GM20431 (cell line): ENCODE data around the gene STAT3.
"Not testable (repeated sequence)": the region's sequence is repeated elsewhere in the genome, so short reads cannot be mapped to it uniquely, and the experiment has no call there.

ENCODE experiments used
- in situ Hi-C: fragments of 300-500 bp; cut with MseI, MboI; formaldehyde crosslinking; loops from one replicate; pipeline ENCODE4 v1.15.0; 2020; ENCODE audit warnings: low sequenced_read_pairs; ENCODE audit not compliant: unreplicated experiment

The STAT3 gene

GRCh38 chr17:42270596-42270995, 117.6 kb downstream of the STAT3 start:
- in situ Hi-C loops = no loop called here

DNA sequence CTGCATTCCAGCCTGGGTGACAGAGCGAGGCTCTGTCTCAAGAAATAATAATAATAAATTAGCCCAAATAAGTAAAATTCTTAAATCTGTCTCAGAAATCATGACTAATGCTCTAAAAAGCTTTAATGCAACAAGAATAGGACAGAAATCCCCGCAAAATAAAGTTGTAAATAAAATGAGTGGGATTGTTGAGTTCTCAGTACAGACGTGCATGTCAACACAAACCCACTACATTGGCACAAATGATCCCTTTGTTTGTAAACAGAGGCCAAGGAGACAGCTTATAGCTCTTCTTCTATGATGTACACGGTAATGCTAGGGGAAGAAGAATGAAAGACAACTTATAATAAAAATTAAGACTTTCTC, 118.1 kb downstream of the STAT3 start:
- in situ Hi-C loops = no loop called here

GRCh38 chr17:42268236-42268635, 120.0 kb downstream of the STAT3 start:
- in situ Hi-C loops = no loop called here

DNA sequence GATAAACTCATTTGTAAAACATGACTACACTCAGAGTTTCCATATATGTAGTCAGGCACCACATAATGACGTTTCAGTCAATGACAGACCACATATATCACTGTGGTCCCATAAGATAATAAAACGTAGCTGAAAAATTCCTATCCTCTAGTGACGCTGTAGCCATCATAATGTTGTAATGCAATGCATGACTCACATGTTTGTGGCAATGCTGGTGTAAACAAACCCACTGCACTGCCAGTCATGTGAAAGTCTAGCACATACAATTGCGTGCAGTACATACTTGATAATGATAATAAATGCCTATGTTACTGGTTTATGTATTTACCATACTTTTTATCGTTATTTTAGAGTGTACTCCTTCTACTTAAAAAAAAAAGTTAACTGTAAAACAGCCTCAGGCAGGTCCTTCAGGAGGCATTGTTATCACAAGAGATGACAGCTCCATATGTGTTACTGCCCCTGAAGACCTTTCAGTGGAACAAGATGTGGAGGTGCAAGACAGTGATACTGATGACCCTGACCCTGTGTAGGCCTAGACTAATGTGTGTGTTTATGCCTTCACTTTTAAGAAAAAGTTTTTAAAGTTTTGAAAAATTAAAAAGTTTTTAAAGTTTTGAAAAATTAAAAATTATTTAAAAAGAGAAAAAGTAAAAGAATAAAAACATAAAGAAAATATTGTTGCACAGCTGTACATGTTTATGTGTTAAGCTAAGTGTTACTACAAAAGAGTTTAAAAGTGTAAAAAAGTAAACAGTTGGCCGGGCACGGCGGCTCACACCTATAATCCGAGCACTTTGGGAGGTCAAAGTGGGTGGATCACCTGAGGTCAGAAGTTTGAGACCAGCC, 121.1 kb downstream of the STAT3 start:
- in situ Hi-C loops = no loop called here

DNA sequence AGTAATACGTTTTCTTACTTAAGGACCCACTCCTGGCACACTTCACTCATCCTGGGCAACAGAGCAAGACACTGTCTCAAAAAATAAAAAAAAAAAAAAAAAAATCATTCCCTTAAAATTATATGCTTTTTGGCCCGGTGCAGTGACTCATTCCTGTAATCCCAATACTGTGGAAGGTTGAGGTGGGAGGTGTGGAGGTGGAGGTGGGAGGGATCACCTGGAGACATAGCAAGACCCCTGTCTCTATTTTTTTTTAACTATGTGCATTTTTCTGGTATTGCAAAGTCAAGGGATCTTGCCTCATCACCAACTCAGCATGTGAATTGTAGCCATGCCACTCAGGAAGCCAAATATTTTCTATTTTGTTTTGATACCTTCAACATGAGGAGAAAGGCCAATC, 121.8 kb downstream of the STAT3 start:
- in situ Hi-C loops = no loop called here

DNA sequence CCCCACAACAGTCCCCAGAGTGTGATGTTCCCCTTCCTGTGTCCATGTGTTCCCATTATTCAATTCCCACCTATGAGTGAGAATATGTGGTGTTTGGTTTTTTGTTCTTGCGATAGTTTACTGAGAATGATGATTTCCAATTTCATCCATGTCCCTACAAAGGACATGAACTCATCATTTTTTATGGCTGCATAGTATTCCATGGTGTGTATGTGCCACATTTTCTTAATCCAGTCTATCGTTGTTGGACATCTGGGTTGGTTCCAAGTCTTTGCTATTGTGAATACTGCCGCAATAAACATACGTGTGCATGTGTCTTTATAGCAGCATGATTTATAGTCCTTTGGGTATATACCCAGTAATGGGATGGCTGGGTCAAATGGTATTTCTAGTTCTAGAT, 123.9 kb downstream of the STAT3 start:
- in situ Hi-C loops = not testable (repeated sequence)
